ENCODE measurements around the gene TMCO4. TPM values are rescaled to one million over a fixed set of nuclear protein-coding genes. Genes with fewer than 3 reads are reported as not detected.
A peak's percentile ranks its signal among the peaks of the same experiment; 100 is the strongest.

The TMCO4 gene
- total RNA-seq, 2 experiments from 2014 or later, result 14.3 to 16.7 TPM

GRCh38 chr1:19662313-19662712 lies 137.4 kb downstream of the TMCO4 start:
- Mint-ChIP-seq H3K27me3 (peaks cover 48% of the 10 kb centered on the region), H3K4me3 (no peak overlapping the region), H3K9me3 (no peaks in the 10 kb centered on the region), H3K27ac (no peak overlapping the region), H3K4me1 (peaks cover 13% of the 10 kb centered on the region), H3K36me3 (peaks cover 2% of the 10 kb centered on the region)
- no peak for ATAC-seq (ENCODE audit: low read depth)
- no peak for DNase-seq
- POLR2A ChIA-PET, result no interaction called here

DNA sequence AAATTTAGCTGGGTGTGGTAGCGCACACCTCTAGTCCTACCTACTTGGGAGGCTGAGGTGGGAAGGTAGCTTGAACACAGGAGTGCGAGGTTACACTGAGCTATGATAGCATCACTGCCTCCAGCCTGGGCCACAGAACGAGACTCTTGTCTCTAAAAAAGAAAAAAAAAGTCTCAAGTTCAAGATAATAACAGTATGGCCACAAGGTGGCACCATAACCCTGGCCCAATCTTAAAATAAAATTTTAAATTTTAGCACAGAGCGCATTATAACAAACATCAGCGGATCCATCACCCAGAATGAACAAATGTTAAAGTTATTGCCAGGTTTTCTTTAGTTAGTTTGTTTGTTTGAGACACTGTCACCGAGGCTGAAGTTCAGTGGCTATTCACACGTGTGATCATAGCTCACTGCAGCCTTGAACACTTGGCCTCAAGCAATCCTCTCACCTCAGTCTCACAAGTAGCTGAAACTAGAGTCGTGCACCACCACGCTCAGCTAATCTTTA lies 137.9 kb downstream of the TMCO4 start:
- peaks cover 43% of the 10 kb centered on the region for H3K27me3 Mint-ChIP-seq
- ATAC-seq (ENCODE audit: low read depth), result no peak

GRCh38 chr1:19658186-19658585 lies 141.5 kb downstream of the TMCO4 start:
- peaks cover 17% of the 10 kb centered on the region for H3K27me3 Mint-ChIP-seq
- POLR2A ChIA-PET, result no interaction called here

More for the DNA sequence above, 137.9 kb downstream of the TMCO4 start:
- no peaks in the 10 kb centered on the region for H3K9me3 Mint-ChIP-seq
- H3K4me3 Mint-ChIP-seq, result no peak overlapping the region
- H3K4me1 Mint-ChIP-seq, result peaks cover 13% of the 10 kb centered on the region
- peaks cover 2% of the 10 kb centered on the region for H3K36me3 Mint-ChIP-seq
- POLR2A ChIA-PET, result no interaction called here
- no peak overlapping the region for H3K27ac Mint-ChIP-seq
- DNase-seq, result no peak

GRCh38 chr1:19657511-19657910 lies 142.2 kb downstream of the TMCO4 start:
- POLR2A ChIA-PET, result no interaction called here
- ATAC-seq (ENCODE audit: low read depth) (no peak), DNase-seq (no peak)
- H3K4me3 Mint-ChIP-seq, result no peak overlapping the region
- H3K27ac Mint-ChIP-seq, result no peak overlapping the region
- peaks cover 14% of the 10 kb centered on the region for H3K4me1 Mint-ChIP-seq
- H3K9me3 Mint-ChIP-seq, result no peaks in the 10 kb centered on the region
- H3K27me3 Mint-ChIP-seq, result peaks cover 10% of the 10 kb centered on the region
- peaks cover 2% of the 10 kb centered on the region for H3K36me3 Mint-ChIP-seq

More at GRCh38 chr1:19658186-19658585, 141.5 kb downstream of the TMCO4 start:
- no peak overlapping the region for H3K27ac Mint-ChIP-seq
- no peak overlapping the region for H3K4me3 Mint-ChIP-seq
- DNase-seq (no peak), ATAC-seq (ENCODE audit: low read depth) (no peak)
- no peaks in the 10 kb centered on the region for H3K9me3 Mint-ChIP-seq
- peaks cover 2% of the 10 kb centered on the region for H3K36me3 Mint-ChIP-seq
- peaks cover 14% of the 10 kb centered on the region for H3K4me1 Mint-ChIP-seq

DNA sequence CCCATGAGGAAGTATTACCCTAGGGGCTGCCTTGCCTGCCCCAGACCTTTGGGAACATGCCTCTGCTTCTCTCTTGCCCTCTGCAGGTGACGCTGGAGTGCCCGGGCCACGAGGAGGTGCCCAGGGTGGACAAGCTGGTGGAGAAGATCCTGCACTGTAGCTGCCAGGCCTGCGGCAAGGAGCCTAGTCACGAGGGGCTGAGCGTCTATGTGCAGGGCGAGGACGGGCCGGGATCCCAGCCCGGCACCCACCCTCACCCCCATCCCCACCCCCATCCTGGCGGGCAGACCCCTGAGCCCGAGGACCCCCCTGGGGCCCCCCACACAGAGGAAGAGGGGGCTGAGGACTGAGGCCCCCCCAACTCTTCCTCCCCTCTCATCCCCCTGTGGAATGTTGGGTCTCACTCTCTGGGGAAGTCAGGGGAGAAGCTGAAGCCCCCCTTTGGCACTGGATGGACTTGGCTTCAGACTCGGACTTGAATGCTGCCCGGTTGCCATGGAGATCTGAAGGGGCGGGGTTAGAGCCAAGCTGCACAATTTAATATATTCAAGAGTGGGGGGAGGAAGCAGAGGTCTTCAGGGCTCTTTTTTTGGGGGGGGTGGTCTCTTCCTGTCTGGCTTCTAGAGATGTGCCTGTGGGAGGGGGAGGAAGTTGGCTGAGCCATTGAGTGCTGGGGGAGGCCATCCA lies 142.8 kb downstream of the TMCO4 start:
- no peak overlapping the region for H3K4me3 Mint-ChIP-seq
- no peak overlapping the region for H3K27ac Mint-ChIP-seq
- H3K36me3 Mint-ChIP-seq, result peaks cover 2% of the 10 kb centered on the region
- DNase-seq, result no peak
- H3K4me1 Mint-ChIP-seq, result peaks cover 14% of the 10 kb centered on the region
- peaks cover 10% of the 10 kb centered on the region for H3K27me3 Mint-ChIP-seq
- no peaks in the 10 kb centered on the region for H3K9me3 Mint-ChIP-seq
- ATAC-seq (ENCODE audit: low read depth), result no peak
- POLR2A ChIA-PET, result no interaction called here

GRCh38 chr1:19656134-19656779 lies 143.5 kb downstream of the TMCO4 start:
- Mint-ChIP-seq H3K36me3 (peaks cover 2% of the 10 kb centered on the region), H3K9me3 (no peaks in the 10 kb centered on the region), H3K4me1 (peaks cover 13% of the 10 kb centered on the region), H3K27ac (no peak overlapping the region), H3K27me3 (peaks cover 10% of the 10 kb centered on the region), H3K4me3 (no peak overlapping the region)
- POLR2A ChIA-PET, result no interaction called here
- ATAC-seq (ENCODE audit: low read depth), result no peak
- no peak for DNase-seq

DNA sequence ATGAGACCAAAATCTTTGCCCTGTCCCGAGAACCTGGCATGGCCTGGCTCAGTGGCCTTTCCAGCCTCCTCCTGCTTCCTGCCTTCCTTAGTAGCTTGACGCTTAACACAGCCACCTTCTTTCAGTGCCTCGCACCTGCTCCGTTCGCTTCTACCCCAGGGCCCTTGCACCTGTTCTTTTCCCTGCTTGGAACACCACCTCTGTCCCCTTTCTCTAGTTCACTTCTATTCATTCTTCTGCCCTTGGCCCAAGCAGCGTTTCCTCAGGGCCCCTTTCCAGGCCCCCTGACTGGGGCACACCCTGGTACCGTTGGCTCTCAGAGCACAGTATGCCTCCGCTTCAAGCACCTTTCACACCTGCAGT lies 144.0 kb downstream of the TMCO4 start:
- H3K27me3 Mint-ChIP-seq, result peaks cover 10% of the 10 kb centered on the region
- H3K36me3 Mint-ChIP-seq, result peaks cover 3% of the 10 kb centered on the region
- H3K9me3 Mint-ChIP-seq, result no peaks in the 10 kb centered on the region
- POLR2A ChIA-PET, result no interaction called here
- H3K4me3 Mint-ChIP-seq, result no peak overlapping the region
- DNase-seq, result no peak
- no peak for ATAC-seq (ENCODE audit: low read depth)
- H3K27ac Mint-ChIP-seq, result no peak overlapping the region
- peaks cover 14% of the 10 kb centered on the region for H3K4me1 Mint-ChIP-seq

GRCh38 chr1:19654886-19655717 lies 144.6 kb downstream of the TMCO4 start:
- H3K4me3 Mint-ChIP-seq, result no peak overlapping the region
- H3K9me3 Mint-ChIP-seq, result no peaks in the 10 kb centered on the region
- no peak overlapping the region for H3K27ac Mint-ChIP-seq
- ATAC-seq (ENCODE audit: low read depth) (no peak), DNase-seq (no peak)
- POLR2A ChIA-PET, result no interaction called here
- peaks cover 12% of the 10 kb centered on the region for H3K4me1 Mint-ChIP-seq
- peaks cover 3% of the 10 kb centered on the region for H3K36me3 Mint-ChIP-seq
- peaks cover 4% of the 10 kb centered on the region for H3K27me3 Mint-ChIP-seq

GRCh38 chr1:19654386-19654785 lies 145.3 kb downstream of the TMCO4 start:
- Mint-ChIP-seq H3K9me3 (no peaks in the 10 kb centered on the region), H3K27me3 (no peaks in the 10 kb centered on the region), H3K4me1 (peaks cover 9% of the 10 kb centered on the region), H3K36me3 (peaks cover 3% of the 10 kb centered on the region), H3K4me3 (no peak overlapping the region), H3K27ac (no peak overlapping the region)
- POLR2A ChIA-PET, result interaction anchor here (1.0 kb wide), 1 partner anchor 187 kb away, joined by 3 read pairs; no protein-coding TSS in a partner anchor
- no peak for DNase-seq
- ATAC-seq (ENCODE audit: low read depth), result no peak

DNA sequence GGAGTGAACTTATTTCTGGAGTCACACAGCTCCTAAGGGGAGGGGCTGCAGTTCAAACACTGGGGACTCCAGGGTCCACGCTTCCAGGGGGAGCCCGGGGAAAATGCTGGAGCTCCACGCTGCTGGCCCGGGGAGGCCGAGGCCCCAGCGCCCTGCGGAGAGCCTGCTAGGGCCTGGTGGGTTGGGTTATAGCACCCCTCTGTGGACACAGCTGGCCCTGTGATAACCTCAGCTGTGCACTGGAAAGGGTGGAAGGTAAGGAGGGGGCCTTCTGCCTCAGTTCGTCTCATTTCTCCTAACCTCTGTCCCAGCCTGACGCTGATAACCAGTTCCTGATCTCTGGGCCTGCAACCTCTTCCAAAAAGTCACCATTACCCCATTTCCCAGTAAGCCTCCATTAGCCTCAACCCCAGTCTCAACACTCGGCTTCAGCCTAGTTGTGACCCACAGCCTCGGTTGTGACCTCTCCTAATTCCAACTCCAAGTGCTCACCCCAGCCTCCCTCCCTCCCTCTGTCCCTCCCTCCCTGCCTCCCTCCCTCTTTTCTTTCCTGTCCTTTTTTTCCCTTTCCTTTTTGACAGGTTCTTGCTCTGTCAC lies 148.5 kb downstream of the TMCO4 start:
- ATAC-seq (ENCODE audit: low read depth), result peak; percentile 55
- no peak overlapping the region for H3K27ac Mint-ChIP-seq
- no peak overlapping the region for H3K4me3 Mint-ChIP-seq
- no peaks in the 10 kb centered on the region for H3K9me3 Mint-ChIP-seq
- H3K36me3 Mint-ChIP-seq, result peaks cover 1% of the 10 kb centered on the region
- POLR2A ChIA-PET, result interaction anchor here (1.0 to 1.1 kb wide), 3 partner anchors 11 to 168 kb away, joined by 3 to 4 read pairs (median 3); no protein-coding TSS in a partner anchor
- peak; percentile 62 for DNase-seq
- peaks cover 25% of the 10 kb centered on the region for H3K4me1 Mint-ChIP-seq
- H3K27me3 Mint-ChIP-seq, result no peaks in the 10 kb centered on the region

DNA sequence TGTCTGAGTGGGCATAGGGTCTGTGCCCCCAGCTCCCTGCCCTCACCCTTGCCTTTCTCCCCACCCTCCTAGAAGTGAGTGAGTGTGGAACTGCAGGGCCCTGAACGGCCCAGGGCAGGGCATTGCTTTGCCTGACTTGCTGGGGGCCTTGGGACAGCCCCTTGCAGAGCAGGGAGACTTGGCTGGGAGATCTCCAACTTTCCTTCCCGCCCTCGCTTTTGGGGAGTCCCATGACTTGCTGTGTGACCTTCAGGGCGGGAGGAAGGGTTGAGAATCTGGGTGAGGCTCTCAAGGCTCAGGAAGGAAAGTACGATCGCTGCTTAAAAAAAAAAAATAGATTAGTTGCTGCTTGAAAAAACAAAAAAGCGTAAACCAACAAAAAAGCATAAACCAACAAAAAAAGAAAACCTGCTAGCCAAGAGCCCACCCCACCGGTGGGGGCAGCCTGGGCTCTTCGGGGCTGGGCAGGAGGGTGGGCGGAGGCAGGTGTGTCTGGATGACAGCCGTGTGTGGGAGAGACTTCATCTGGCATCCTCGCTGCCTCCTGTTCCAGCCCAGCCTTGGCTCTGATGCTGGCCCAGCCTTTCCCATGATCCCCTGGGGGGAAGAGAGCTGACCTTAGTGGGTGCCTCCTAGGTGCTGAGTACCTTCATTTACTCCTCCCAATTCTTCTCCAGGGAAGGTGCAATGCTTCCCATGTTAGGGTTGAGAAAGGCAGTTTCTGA lies 149.1 kb downstream of the TMCO4 start:
- DNase-seq (no peak), ATAC-seq (ENCODE audit: low read depth) (no peak)
- no peaks in the 10 kb centered on the region for H3K27me3 Mint-ChIP-seq
- peaks cover 1% of the 10 kb centered on the region for H3K36me3 Mint-ChIP-seq
- POLR2A ChIA-PET, result interaction anchor here (1.0 to 1.1 kb wide), 3 partner anchors 10 to 167 kb away, joined by 3 to 4 read pairs (median 3); no protein-coding TSS in a partner anchor
- no peak overlapping the region for H3K4me3 Mint-ChIP-seq
- H3K4me1 Mint-ChIP-seq, result peaks cover 29% of the 10 kb centered on the region
- no peaks in the 10 kb centered on the region for H3K9me3 Mint-ChIP-seq
- no peak overlapping the region for H3K27ac Mint-ChIP-seq

DNA sequence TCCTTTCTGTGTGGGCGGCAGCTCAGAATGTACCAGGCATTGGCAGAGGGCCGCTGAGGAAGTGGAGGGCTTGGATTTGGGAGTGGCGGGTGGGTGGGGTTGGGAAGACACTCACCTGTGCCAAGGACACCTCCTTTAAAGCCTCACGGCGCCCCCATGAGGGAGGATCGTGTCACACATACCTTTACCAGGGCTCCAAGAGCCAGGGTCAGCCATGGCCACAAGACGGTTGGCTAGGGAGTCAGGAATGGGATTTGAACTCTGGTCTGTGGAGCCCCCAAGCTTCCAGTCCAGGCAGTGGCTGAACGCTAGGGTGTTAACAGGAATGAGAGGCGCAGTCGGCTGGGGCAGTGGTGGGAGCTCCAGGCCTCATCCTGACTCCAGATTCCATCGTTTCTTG lies 151.0 kb downstream of the TMCO4 start:
- H3K27ac Mint-ChIP-seq, result no peak overlapping the region

More for the DNA sequence above, 151.0 kb downstream of the TMCO4 start:
- DNase-seq, result no peak
- no peak for ATAC-seq (ENCODE audit: low read depth)
- H3K4me1 Mint-ChIP-seq, result peaks cover 28% of the 10 kb centered on the region
- H3K4me3 Mint-ChIP-seq, result no peak overlapping the region
- no peaks in the 10 kb centered on the region for H3K27me3 Mint-ChIP-seq
- H3K36me3 Mint-ChIP-seq, result peaks cover 3% of the 10 kb centered on the region
- POLR2A ChIA-PET, result interaction anchor here (1.0 kb wide), 1 partner anchor 398 kb away, joined by 3 read pairs; no protein-coding TSS in a partner anchor
- no peaks in the 10 kb centered on the region for H3K9me3 Mint-ChIP-seq

Measured in activated naive CD8-positive, alpha-beta T cell treated with anti-CD3 and anti-CD28 coated beads, Interleukin-2, amount 10 ng/mL, durations not matched to agents 7 days and 5 days (primary cell).